Measurements from ENCODE around the gene E2F4.

DNA sequence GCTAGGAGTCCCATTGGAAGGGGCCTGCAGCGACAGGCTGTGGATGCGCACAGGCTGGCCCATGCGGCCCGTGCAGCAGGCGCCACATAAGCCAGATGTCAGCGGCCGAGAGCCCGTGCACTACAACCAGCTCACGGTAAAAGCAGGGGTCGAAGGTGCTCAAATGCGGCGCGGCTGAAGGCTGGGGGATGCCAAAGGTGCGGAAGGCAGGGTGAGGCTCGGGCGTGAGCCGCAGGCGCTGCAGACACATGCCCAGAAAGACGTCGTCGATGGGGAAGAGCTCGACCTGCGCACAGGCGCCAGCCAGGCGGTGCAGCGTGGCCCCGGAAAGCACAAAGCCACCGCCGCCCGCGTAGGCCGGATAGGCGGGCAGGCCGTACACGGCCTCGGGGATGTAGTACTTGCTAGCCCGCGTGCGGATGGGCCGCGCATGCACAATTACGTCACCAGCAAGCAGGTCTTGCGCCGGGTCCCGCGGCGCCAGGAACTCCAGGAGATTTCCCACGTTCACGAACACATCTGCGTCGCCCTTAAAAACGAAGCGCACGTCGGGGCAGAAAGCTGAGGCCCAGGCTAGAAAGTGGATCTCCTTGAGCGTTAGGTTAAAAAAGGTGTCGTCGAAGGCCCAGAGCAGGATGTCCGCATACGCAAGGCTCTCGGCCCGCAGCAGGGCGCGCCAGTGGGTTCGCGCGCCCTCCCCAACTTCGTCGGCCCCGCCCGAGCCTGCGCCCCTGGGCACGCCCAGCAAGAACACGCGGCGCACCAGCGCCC lies 42.5 kb upstream of the E2F4 start:
- TF ChIP-seq, protein P1, sequence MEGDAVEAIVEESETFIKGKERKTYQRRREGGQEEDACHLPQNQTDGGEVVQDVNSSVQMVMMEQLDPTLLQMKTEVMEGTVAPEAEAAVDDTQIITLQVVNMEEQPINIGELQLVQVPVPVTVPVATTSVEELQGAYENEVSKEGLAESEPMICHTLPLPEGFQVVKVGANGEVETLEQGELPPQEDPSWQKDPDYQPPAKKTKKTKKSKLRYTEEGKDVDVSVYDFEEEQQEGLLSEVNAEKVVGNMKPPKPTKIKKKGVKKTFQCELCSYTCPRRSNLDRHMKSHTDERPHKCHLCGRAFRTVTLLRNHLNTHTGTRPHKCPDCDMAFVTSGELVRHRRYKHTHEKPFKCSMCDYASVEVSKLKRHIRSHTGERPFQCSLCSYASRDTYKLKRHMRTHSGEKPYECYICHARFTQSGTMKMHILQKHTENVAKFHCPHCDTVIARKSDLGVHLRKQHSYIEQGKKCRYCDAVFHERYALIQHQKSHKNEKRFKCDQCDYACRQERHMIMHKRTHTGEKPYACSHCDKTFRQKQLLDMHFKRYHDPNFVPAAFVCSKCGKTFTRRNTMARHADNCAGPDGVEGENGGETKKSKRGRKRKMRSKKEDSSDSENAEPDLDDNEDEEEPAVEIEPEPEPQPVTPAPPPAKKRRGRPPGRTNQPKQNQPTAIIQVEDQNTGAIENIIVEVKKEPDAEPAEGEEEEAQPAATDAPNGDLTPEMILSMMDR (IDR thresholded peaks at IDR 0.05) = no peak
- TF ChIP-seq POLR2A (IDR thresholded peaks at IDR 0.05) = no peak

Measured in heart left ventricle (tissue), 13 donors.